HG02852 (cell line): ENCODE measurements around the gene TRHDE.

Experiments used
- ATAC-seq: cut with Tn5 transposase; IDR thresholded peaks from one replicate; pipeline ENCODE4 v1.9.1; 2021; ENCODE audit warnings: mild to moderate bottlenecking, moderate library complexity; ENCODE audit not compliant: unreplicated experiment

The TRHDE gene, protein sequence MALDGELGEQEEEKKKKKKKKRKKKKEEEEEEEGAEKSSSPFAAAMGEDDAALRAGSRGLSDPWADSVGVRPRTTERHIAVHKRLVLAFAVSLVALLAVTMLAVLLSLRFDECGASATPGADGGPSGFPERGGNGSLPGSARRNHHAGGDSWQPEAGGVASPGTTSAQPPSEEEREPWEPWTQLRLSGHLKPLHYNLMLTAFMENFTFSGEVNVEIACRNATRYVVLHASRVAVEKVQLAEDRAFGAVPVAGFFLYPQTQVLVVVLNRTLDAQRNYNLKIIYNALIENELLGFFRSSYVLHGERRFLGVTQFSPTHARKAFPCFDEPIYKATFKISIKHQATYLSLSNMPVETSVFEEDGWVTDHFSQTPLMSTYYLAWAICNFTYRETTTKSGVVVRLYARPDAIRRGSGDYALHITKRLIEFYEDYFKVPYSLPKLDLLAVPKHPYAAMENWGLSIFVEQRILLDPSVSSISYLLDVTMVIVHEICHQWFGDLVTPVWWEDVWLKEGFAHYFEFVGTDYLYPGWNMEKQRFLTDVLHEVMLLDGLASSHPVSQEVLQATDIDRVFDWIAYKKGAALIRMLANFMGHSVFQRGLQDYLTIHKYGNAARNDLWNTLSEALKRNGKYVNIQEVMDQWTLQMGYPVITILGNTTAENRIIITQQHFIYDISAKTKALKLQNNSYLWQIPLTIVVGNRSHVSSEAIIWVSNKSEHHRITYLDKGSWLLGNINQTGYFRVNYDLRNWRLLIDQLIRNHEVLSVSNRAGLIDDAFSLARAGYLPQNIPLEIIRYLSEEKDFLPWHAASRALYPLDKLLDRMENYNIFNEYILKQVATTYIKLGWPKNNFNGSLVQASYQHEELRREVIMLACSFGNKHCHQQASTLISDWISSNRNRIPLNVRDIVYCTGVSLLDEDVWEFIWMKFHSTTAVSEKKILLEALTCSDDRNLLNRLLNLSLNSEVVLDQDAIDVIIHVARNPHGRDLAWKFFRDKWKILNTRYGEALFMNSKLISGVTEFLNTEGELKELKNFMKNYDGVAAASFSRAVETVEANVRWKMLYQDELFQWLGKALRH

DNA sequence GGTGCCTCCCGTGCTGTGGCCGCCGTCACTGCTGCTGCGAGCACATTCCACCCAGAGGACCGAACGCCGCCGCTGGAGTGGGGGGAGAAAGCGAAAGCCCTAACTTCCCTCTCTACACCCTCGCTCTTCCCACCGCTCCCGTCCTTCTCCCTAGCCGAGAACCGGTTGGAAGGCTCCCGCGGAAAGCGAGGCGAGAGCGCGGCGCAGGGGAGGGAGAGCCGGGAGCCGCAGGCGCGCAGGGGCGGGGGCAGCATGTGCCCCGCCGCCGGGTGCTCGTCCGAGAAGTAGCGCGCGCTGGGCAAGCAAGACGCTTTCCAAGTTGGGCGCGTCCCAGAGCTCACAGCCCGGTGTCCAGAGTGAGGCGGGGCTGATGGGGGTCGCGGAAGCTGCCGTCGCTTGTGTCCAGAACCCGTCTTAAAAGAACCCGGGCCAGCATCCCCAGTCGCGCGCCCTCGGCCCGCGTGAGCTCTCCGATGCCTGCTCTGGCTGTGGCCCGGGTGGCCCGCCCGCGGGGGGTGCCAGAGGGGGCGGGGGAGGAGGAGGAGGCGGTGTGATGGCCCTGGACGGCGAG, at the start of gene TRHDE:
TRHDE (plus strand) TSS at position 280 of the 571 bp plus-strand sequence; CDS start at position 554, 274 bp downstream.
- no peak for ATAC-seq

GRCh38 chr12:72226510-72226909, 45.7 kb upstream of the TRHDE start:
- ATAC-seq, result no peak

GRCh38 chr12:72228424-72228823, 43.7 kb upstream of the TRHDE start:
- ATAC-seq, result no peak

DNA sequence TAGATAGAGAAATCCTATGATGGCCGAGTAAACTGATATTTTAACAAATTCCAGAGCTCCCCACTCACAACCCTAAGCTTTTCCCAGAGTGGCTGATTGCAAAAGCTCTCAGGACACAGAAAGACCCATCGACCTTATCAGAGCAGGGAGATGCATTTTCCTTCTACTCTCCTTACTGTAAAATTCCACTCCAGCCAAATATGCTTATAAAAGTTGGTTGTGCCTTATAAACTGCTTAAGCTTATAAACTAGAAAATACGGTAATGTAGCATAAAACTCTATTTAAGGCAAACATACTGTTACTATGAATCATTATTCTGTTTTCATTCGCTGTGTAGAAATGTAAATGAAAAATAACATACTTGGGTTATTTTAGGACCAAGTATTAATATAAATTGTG, 41.6 kb upstream of the TRHDE start:
- no peak for ATAC-seq

- ATAC-seq, result no peak
Observed at GRCh38 chr12:72234886-72235285, 37.3 kb upstream of the TRHDE start.

GRCh38 chr12:72236071-72236705, 36.0 kb upstream of the TRHDE start:
- ATAC-seq, result no peak

DNA sequence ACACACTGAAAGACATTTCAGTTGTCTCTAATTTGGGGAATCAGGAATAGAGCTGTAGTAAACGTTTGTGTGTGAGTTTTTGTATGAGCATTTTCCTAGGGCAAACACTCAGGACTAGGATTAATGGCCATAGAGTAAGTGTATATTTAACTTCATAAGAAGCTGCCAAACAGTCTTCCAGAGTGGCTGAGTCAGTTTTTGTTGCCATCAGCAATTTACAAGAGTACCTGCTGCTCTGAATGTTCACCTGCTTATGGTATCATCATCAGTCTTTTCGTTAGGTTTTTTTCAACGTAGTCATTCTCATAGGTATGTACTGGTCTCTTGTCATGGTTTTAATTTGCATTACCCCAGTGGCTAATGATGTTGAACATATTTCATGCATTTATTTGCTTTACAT, 30.6 kb upstream of the TRHDE start:
- no peak for ATAC-seq

DNA sequence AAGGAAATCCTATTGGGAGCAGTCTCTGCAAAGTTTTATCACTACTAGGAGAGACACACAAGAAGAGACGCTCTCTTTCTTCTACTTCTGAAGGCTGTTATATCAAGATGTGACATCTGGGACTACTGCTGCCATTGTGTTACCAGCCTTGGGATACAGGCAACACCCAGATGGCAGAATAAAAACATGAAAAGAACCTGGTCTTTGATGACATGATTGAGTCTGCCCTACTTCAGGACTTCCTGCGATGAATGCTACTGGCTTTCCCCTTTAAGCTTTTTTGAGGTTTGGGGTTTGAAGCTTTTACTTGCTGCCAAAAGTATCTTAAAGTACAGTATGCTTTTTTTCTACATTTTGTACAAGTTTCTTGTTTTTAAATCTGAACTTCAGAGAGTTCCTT, 29.2 kb upstream of the TRHDE start:
- ATAC-seq, result no peak

GRCh38 chr12:72246370-72246769, 25.8 kb upstream of the TRHDE start:
- no peak for ATAC-seq

DNA sequence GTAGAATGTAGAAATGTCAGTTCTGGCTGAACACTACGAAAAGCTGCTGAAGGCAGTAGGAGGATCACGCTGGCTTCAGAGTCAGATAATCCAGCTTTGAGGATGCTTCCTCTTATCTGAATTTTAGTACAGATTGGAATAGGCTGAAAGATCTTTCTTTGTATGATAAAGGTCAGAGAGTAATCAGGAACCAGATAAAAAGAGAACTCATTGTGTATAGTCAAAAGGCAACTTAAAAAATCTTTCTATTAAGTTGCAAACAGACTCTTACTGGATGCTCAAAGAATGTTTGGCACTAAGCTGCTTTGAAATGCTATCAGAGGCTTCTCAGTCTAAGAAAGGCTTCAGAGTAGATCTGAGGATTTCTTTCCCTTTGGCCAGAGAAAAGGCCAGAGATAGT, 21.8 kb upstream of the TRHDE start:
- no peak for ATAC-seq

DNA sequence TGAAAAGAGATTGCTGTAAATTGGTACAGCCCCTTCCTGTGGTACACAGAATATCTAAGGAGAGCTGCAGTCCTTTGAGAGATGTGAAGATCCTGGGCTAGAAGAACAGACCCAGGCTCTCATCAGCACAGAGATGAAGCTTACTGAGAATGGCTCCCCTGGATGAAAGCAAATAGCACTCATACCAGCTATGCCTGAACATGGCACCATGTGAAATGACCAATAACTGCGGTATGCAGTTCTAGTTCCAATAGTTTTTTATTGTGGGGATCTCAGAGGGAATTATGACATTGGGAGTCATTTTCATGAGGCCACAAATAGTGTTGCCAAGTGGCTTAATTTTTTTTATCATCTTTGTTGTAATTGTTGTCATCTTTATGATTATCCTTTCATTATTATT, 15.4 kb upstream of the TRHDE start:
- no peak for ATAC-seq

- no peak for ATAC-seq
Observed at GRCh38 chr12:72261885-72262284, 10.3 kb upstream of the TRHDE start.

- no peak for ATAC-seq
Observed at GRCh38 chr12:72264548-72265175, 7.5 kb upstream of the TRHDE start.

DNA sequence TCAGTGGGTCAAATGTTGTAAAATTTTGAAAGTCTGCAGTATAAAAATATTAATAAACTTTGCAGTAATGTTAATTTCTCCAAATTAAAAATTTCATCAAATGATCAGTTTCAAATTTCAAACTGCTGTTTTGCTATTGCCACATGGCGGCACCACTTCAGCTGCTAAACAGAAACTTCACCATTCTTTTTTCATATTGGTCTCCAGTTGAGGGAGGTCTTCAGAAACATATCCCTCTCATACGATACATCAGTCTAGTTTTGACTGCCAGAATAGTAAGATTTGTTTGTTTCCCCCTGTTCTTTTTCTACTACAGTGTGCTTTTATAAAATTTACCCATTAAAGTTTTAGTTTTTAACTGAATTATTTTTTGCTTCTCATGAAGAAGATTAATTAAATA, 4.2 kb upstream of the TRHDE start:
- ATAC-seq, result no peak

GRCh38 chr12:72268386-72268785, 3.8 kb upstream of the TRHDE start:
- ATAC-seq, result no peak

DNA sequence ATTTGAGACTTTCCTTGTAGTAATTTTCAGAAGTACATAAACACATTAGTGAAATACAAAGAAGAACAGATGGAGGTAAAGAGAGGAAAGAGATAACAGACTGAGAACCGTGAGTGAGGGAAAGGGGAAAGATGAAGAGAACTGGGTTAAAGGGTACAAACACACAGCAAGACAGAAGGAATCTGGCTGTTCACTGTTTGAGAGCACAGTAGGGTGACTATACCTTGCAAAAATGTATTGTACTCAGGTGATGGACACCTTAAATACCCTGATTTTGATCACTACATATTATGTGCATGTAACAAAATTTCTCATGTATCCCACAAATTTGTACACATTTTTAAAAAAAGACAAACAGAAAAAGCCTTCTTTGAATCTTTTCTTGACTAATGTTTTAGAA, 2.7 kb upstream of the TRHDE start:
- no peak for ATAC-seq

DNA sequence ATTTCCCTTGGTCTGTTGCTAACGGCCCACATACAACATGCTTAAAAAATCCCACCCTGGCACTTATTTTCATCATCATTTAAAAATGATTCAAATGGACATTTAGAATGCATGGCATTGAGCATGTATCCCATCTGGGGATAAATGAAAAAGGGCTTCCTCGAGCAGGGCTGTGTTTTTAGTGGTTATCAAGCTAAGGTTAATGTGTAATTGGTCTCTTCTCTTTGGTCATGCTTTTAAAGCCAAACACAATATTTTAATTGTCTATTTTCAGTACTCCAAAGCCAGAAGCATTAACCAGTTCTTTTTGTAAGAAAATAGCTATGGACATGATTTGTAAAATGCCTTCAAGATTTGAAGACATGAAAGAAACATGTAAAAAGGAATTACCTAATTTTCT, 1.9 kb upstream of the TRHDE start:
- no peak for ATAC-seq

- no peak for ATAC-seq
Observed at GRCh38 chr12:72270961-72271360, 1.2 kb upstream of the TRHDE start.

- ATAC-seq, result no peak
Observed at GRCh38 chr12:72271451-72272090, 599 bp upstream of the TRHDE start.
